ENCODE results near the gene UBQLN3.

Gene UBQLN3

GRCh38 chr11:5509803-5510202 is at the start of gene UBQLN3:
Gene UBQLN3 (minus strand): TSS chr11:5509957. CDS start chr11:5509558, 399 bp downstream.
- FAIRE-seq: no peak

- FAIRE-seq: peak; percentile 21
Measured at GRCh38 chr11:5557751-5558150, 48.0 kb upstream of the UBQLN3 start.

- no peak for FAIRE-seq
Measured at GRCh38 chr11:5556596-5557188, 46.9 kb upstream of the UBQLN3 start.

GRCh38 chr11:5553343-5553742 is 43.6 kb upstream of the UBQLN3 start:
- peak; percentile 76 for FAIRE-seq

GRCh38 chr11:5550440-5551095 is 40.8 kb upstream of the UBQLN3 start:
- FAIRE-seq: no peak

- FAIRE-seq: no peak
Measured at GRCh38 chr11:5548440-5548839, 38.7 kb upstream of the UBQLN3 start, which contains the start of gene OR52H1. Gene OR52H1 (minus strand): TSS chr11:5548540. CDS start chr11:5545505, 3,035 bp downstream.

GRCh38 chr11:5547982-5548381 is 38.2 kb upstream of the UBQLN3 start:
- FAIRE-seq: no peak

- no peak for FAIRE-seq
Measured at GRCh38 chr11:5546457-5546856, 36.7 kb upstream of the UBQLN3 start.

GRCh38 chr11:5541427-5541826 is 31.7 kb upstream of the UBQLN3 start:
- no peak for FAIRE-seq

- no peak for FAIRE-seq
Measured at GRCh38 chr11:5536482-5536881, 26.7 kb upstream of the UBQLN3 start.

- FAIRE-seq: no peak
Measured at GRCh38 chr11:5534046-5534445, 24.3 kb upstream of the UBQLN3 start.

GRCh38 chr11:5531053-5531831 is 21.5 kb upstream of the UBQLN3 start:
- no peak for FAIRE-seq

- no peak for FAIRE-seq
Measured at GRCh38 chr11:5528495-5528894, 18.7 kb upstream of the UBQLN3 start.

GRCh38 chr11:5527716-5528115 is 18.0 kb upstream of the UBQLN3 start:
- no peak for FAIRE-seq

- no peak for FAIRE-seq
Measured at GRCh38 chr11:5524756-5525155, 15.0 kb upstream of the UBQLN3 start.

GRCh38 chr11:5522308-5522707 is 12.6 kb upstream of the UBQLN3 start:
- no peak for FAIRE-seq

- FAIRE-seq: no peak
Measured at GRCh38 chr11:5521540-5521939, 11.8 kb upstream of the UBQLN3 start.

- FAIRE-seq: no peak
Measured at GRCh38 chr11:5516599-5516998, 6.8 kb upstream of the UBQLN3 start, which contains the start of gene UBQLNL. Gene UBQLNL (minus strand): TSS chr11:5516699. CDS start chr11:5516441, 258 bp downstream.

- no peak for FAIRE-seq
Measured at GRCh38 chr11:5514841-5515240, 5.1 kb upstream of the UBQLN3 start.

GRCh38 chr11:5508605-5509004 is 1.2 kb downstream of the UBQLN3 start:
- no peak for FAIRE-seq

- no peak for FAIRE-seq
Measured at GRCh38 chr11:5507933-5508305, 1.8 kb downstream of the UBQLN3 start.

- FAIRE-seq: no peak
Measured at GRCh38 chr11:5507177-5507932, 2.4 kb downstream of the UBQLN3 start.

Data from A204.1 (cell line).